HG03460 (cell line): ENCODE results near the gene CUX1.
"Not testable (repeated sequence)": the region's sequence is repeated elsewhere in the genome, so short reads cannot be mapped to it uniquely, and the experiment has no call there.

ENCODE experiments used
- ATAC-seq: cut with Tn5 transposase; IDR thresholded peaks from one replicate; pipeline ENCODE4 v1.9.1; 2021; ENCODE audit not compliant: unreplicated experiment

The CUX1 gene

GRCh38 chr7:101823096-101823495, 5.7 kb downstream of the CUX1 start:
- ATAC-seq: no peak

GRCh38 chr7:101823596-101823995, 6.2 kb downstream of the CUX1 start:
- ATAC-seq: no peak

- no peak for ATAC-seq
Measured at GRCh38 chr7:101824440-101824839, 7.0 kb downstream of the CUX1 start.

- ATAC-seq: no peak
Measured at GRCh38 chr7:101826081-101826835, 8.8 kb downstream of the CUX1 start.

GRCh38 chr7:101828301-101829020, 11.0 kb downstream of the CUX1 start:
- no peak for ATAC-seq

- no peak for ATAC-seq
Measured at GRCh38 chr7:101829374-101829773, 11.9 kb downstream of the CUX1 start.

- no peak for ATAC-seq
Measured at GRCh38 chr7:101829821-101830220, 12.4 kb downstream of the CUX1 start.

GRCh38 chr7:101831396-101831795, 14.0 kb downstream of the CUX1 start:
- not testable (repeated sequence) for ATAC-seq

- ATAC-seq: no peak
Measured at GRCh38 chr7:101832205-101832631, 14.8 kb downstream of the CUX1 start.

- no peak for ATAC-seq
Measured at GRCh38 chr7:101832685-101833375, 15.4 kb downstream of the CUX1 start.

- no peak for ATAC-seq
Measured at GRCh38 chr7:101833799-101834198, 16.4 kb downstream of the CUX1 start.

- no peak for ATAC-seq
Measured at GRCh38 chr7:101835136-101835535, 17.7 kb downstream of the CUX1 start.

- not testable (repeated sequence) for ATAC-seq
Measured at GRCh38 chr7:101837433-101837832, 20.0 kb downstream of the CUX1 start.

- no peak for ATAC-seq
Measured at GRCh38 chr7:101838837-101839483, 21.5 kb downstream of the CUX1 start.

GRCh38 chr7:101841328-101841727, 23.9 kb downstream of the CUX1 start:
- no peak for ATAC-seq

- no peak for ATAC-seq
Measured at GRCh38 chr7:101843293-101844271, 26.2 kb downstream of the CUX1 start.

- no peak for ATAC-seq
Measured at GRCh38 chr7:101845974-101846373, 28.5 kb downstream of the CUX1 start.

- no peak for ATAC-seq
Measured at GRCh38 chr7:101846800-101847538, 29.5 kb downstream of the CUX1 start.

- no peak for ATAC-seq
Measured at GRCh38 chr7:101848208-101848951, 31.0 kb downstream of the CUX1 start.
